ENCODE results near the gene EGLN1. TPM values are rescaled to one million over a fixed set of nuclear protein-coding genes. Genes with fewer than 3 reads are reported as not detected.

Gene EGLN1
- polyA plus RNA-seq, 3 donors = 43.8 to 46.2 (median 46.0) TPM

DNA sequence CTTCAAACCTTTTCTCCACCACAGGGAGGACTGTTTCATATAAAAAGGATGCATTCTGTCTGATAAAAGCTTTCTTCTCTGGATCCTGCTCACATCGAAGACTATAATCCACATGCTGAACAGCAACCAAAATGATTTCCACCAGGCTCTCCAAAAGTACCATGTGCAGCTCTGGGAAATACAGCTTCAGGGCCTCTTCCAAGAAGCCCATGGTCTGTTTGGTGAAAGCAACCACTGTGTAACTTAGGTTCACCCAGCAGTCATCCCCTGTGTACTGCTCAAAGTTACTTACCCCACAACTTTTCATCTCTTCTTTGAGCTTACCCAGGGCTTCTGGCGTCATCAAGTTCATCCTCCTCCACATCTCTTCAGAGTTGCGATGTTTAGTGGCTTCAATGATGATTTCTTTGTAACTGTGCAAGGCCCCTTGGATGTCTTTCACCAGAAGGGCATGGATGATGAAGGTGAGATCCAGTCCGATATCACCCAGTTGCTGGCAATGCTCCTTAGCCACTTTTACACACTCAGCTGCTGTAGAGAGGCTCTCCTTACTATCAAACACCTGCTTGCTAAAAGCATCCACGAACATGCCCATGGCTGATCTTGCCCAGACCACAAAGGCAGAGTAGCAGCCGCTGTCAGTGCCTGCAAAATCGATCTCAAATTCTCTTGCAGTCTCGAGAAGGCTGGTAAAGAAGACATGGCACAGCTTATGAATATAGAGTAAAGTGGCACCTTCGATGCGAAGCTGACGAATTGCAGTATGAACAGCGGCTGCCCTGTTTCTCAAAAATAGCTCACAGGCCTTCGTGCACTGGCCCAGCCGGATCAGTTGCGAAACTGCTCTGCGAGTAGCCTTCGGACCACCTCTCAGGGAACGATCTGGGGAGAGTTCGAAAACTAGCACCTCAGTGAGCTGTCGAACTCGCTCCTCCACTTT, 86.2 kb downstream of the EGLN1 start:
- DNase-seq (ENCODE audit: low read depth in 3 of 3, low spot score in 2 of 3) = no peak

DNA sequence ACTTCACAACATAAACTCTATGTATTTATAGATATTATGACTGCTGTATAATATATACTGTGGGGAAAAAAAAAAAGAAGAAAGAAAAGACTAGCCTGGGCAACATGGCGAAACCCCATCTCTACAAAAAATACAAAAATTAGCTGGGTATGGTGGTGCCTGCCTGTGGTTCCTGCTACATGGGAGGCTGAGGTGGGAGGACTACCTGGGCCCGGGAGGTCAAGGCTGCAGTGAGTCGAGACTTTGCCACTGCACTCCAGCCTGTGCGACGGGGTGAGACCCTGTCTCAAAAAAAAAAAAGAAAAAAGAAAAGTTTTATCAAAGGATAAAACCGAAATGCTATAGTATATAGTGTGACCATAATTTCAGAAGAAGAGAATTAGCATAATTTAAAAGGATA, 87.1 kb downstream of the EGLN1 start:
- no peak for DNase-seq (ENCODE audit: low read depth in 3 of 3, low spot score in 2 of 3)

DNA sequence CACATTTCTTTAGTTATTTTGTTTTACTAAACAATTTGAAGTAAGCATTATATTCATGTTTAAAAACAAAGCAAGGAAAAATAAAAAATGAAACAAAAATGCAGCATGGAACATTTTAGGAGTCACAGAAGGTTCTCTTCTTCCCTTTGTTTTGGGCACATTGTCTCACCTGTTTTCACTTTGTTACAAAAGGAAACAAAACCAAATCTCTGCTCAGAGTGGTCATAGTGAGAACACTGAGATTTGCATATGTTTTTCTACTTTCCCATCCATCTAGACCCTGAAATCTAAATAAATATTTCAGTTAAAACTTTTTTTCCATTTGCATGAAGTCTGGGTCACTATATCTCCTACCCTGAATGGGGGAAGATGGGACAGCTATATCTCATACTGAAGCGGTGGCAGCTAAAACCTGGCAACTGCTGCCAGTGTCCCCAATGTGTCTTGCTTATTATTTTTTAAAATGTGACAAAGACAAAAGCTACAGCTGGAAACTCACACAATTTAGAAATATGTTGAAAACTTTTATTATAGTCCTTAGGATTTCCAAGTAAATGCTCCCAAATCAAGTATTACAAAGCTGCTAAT, 87.9 kb downstream of the EGLN1 start:
- DNase-seq (ENCODE audit: low read depth in 3 of 3, low spot score in 2 of 3) = no peak

DNA sequence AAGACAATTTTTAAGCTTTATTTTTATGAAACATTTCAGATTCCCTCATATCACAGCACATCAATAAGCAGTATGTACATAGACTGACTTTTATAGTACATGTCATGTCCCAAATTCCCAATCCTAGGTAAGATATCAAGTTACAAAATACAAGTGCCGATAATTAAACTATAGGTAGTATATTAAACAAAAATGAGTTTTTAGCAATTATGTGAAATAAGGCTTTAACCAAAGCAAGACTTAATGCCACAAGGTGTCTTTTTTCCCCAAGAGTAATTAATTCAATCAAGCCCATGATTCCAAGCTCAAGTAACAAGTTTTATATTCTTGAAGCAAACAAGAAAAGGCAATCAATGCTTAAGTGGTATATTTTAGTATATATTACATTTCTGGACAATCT, 89.3 kb downstream of the EGLN1 start:
- DNase-seq (ENCODE audit: low read depth in 3 of 3, low spot score in 2 of 3) = no peak

DNA sequence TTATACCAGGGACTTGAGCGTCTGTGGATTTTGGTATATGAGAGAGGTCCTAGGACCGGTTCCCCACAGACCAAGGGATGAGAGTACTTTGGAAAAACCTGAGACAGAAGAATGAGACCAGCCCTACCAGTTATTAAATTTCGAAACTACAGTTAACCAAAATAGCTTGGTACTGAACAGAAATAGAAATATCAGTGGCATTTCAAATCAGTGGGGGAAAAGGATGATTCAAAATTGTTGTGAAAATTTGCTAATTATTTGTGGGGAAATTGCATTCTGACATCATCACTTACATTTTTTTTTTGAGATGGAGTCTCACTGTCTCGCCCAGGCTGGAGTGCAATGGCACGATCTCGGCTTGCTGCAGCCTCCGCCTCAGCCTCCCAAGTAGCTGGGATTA, 92.6 kb downstream of the EGLN1 start:
- no peak for DNase-seq (ENCODE audit: low read depth in 3 of 3, low spot score in 2 of 3)

DNA sequence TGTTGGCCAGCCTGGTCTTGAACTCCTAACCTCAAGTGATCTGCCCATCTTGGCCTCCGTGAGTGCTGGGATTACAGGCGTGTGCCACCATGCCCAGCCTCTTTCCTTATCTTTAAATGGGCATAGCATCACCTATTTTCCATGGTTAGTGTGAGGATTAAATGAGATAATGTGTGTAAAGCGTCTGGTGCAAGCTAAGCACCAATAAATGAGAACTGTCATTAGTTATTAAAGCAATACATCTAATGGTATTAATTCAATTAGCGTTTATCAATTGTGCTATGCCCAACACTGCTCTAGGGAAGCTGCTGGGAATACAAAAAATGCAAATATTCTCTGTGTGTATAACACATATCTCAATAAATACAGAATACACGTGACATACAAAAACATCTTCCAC, 94.5 kb downstream of the EGLN1 start:
- DNase-seq (ENCODE audit: low read depth in 3 of 3, low spot score in 2 of 3) = no peak

DNA sequence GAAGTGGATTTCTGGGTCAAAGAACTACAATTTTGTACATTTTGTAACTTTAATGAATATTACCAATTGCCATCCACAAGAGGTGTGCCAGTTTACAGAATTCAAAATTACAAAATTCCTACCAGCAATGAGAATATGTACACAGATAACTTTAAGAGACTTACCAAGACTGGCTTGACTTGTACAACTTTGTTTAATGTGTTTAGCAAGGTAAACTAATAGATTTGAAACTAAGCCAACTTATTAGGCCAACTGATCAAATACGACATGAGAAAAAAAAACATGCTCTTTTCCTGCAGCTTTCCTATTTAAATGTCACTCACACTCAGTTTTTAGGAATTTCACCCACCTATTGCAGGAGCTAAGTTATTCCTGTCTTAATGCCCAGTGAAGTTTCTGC, 95.8 kb downstream of the EGLN1 start:
- no peak for DNase-seq (ENCODE audit: low read depth in 3 of 3, low spot score in 2 of 3)

DNA sequence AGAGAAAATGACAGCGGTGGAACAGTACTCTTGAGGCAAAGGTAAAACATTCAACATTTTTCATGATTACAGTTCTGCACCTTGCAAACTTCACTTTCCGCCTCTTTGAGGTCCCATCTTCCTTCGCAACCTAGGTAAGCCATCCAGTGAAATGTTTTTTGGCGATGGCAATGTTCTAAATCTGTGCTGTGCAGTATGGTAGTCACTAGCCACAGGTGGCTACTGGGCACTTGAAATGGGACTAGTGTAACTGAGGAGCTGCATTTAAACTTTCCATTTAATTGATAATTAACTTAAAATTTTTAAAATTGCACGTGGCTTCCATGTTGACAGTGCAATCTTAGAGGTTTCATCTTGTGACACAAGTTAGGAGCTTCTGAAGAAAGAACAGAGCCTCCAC, 97.4 kb downstream of the EGLN1 start:
- DNase-seq (ENCODE audit: low read depth in 3 of 3, low spot score in 2 of 3) = no peak

DNA sequence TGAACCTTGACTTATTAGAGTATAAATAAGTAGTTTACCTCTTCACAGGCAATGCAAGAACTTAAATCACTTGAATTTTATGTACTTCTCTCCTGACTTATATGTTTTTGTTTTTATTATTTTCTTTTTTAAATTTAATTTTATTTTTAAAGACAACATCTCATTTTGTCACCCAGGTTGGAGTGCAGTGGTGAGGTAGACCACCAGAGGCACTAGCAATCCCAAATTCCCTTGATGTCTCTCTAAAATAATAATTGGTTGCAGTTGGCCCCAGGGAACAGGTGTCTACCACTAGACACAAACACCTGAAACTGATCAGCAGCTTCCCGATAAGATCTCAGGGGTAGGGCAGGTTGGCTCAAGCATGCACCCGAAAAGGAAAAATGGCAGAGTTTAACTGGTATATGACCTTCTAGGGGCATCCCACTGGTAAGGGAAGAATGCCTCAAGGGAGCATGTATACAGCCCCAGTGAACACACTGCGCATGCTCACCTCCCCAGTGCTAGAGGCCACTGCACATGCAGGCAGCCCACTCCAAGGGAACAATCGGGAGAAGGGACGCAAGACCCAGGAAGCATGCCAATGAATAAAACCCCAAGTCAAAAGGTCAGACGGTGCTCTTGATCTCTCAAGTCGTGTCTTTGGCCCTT, 99.1 kb downstream of the EGLN1 start:
- no peak for DNase-seq (ENCODE audit: low read depth in 3 of 3, low spot score in 2 of 3)

DNA sequence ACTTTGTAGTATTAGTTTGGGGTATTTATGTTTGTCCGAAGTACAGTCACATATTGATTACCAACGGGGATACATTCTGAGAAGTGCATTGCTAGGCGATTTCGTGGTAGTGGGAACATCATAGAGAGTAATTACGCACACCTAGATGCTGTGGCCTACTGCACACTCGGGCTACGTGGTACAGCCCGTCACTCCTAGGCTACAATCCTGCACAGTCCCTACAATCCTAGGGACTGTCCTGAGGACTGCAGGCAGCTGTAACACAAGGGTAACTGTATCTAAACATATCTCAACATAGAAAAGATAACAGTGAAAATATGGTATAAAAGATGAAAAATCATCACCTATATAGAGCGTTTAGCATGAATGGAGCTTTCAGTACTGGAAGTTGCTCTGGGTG, 103.0 kb downstream of the EGLN1 start:
- no peak for DNase-seq (ENCODE audit: low read depth in 3 of 3, low spot score in 2 of 3)

DNA sequence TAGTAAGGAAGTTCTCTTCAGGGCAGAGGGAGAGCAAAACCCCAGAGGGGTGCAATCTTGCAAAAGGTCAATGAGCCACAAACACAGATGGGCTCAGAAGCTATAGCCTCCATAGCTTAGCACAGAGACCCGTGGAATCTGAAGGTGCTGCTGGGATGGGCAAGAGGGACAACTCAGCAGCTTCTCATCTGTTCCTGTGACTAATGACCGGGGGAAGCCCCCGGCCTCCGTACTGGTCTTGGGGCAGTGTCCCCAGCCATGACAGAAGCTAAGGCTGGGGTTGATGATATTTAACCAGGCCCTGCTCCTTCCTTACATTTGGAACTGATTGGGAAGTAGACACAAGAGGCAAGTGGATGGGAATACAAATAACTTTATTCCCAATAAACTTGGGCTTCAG, 103.5 kb downstream of the EGLN1 start:
- no peak for DNase-seq (ENCODE audit: low read depth in 3 of 3, low spot score in 2 of 3)

DNA sequence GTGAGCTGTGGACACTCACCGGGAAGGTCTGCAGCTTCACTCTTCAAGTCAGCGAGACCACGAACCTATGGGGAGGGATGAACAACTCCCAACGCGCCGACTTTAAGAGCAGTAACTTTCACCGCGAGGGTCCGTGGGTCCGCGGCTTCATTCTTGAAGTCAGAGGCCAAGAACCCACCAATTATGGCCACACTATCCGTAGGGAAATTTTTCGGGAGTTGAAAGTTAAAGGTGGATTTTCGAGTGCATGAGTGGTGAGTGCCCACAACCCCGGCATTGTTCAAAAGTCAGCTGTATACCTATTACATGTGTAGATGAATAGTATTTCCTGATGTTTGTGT, 104.1 kb downstream of the EGLN1 start:
- no peak for DNase-seq (ENCODE audit: low read depth in 3 of 3, low spot score in 2 of 3)

DNA sequence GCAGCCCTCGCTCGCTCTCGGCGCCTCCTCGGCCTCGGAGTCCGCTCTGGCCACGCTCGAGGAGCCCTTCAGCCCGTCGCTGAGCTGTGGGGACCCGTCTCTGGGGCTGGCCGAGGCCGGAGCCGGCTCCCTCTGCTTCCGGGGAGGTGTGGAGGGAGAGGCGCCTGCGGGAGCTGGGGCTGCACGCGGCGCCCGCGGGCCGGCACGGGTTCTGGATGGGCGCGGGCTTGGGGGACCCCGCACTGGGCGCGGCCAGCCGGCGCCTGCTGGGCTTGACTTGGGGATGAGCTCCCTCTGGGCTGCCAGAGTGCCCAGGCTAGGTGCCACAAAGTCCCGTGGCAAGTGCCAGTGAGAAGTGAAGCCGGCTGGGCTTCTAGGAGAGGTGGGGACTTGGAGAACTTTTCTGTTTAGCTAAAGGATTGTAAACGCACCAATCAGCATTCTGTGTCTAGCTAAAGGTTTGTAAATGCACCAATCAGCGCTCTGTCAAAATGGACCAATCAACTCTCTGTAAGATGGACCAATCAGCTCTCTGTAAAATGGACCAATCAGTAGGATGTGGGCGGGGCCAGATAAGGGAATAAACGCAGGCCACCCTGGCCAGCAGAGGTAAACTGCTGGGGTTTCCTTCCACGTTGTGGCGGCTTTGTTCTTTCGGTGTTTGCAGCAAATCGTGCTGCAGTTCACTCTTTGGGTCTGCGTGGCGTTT, 104.6 kb downstream of the EGLN1 start:
- no peak for DNase-seq (ENCODE audit: low read depth in 3 of 3, low spot score in 2 of 3)

DNA sequence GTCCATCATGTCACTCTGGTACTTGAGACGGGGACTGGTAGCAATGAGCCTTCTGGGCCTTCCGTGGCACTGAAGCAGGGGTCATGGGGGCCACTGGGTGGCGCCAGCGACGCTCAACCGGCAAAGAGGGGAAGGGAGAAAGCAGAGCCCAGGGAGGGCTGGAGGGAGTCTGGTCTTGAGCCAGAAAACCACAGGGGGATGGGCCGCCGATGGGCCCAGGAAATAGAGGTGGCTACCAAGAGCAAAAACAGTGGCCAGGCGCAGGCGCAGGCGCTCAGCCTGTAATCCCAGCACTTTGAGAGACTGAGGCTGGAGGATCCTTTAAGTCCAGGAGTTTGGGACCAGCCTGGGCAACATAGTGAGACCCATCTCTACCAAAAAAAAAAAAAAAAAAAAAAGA, 106.2 kb downstream of the EGLN1 start:
- no peak for DNase-seq (ENCODE audit: low read depth in 3 of 3, low spot score in 2 of 3)

Other genes with a start within 250 kb of the EGLN1 start
- gene GNPAT, start 181.1 kb downstream of the EGLN1 start, polyA plus RNA-seq (ENCODE audit: insufficient read length in 3 of 3) = 10 to 100 TPM; 63.4 to 67.1 (median 65.9) TPM
- 10 to 100 TPM; 10.6 to 11.9 (median 11.8) TPM for gene EXOC8, start 84.4 kb downstream of the EGLN1 start, polyA plus RNA-seq (ENCODE audit: insufficient read length in 3 of 3)
- gene SPRTN, start 84.0 kb downstream of the EGLN1 start, polyA plus RNA-seq (ENCODE audit: insufficient read length in 3 of 3) = 10 to 100 TPM; 13.3 to 15.1 (median 14.2) TPM
- 10 to 100 TPM; 62.6 to 69.1 (median 68.0) TPM for gene TSNAX, start 106.4 kb upstream of the EGLN1 start, polyA plus RNA-seq (ENCODE audit: insufficient read length in 3 of 3)
- 1 to 10 TPM; 6.0 to 7.1 (median 6.1) TPM for gene DISC1, start 204.5 kb upstream of the EGLN1 start, polyA plus RNA-seq (ENCODE audit: insufficient read length in 3 of 3)